NCI-H1436 (cell line): ENCODE results near the gene C12orf42.
"Not testable (repeated sequence)": the region's sequence is repeated elsewhere in the genome, so short reads cannot be mapped to it uniquely, and the experiment has no call there.

Source experiments
- DNase-seq: peaks from one replicate; lab custom pipeline; 2025; lab: John Stamatoyannopoulos, UW

The C12orf42 gene

GRCh38 chr12:103424849-103425586 is 70.8 kb downstream of the C12orf42 start:
- not testable (repeated sequence) for DNase-seq

GRCh38 chr12:103423516-103423910 is 72.3 kb downstream of the C12orf42 start:
- DNase-seq, result no peak

- peak; percentile 42 for DNase-seq
Observed at GRCh38 chr12:103422746-103423515, 72.8 kb downstream of the C12orf42 start.

GRCh38 chr12:103422328-103422727 is 73.4 kb downstream of the C12orf42 start:
- no peak for DNase-seq

- DNase-seq, result no peak
Observed at GRCh38 chr12:103421402-103421801, 74.4 kb downstream of the C12orf42 start.

- DNase-seq, result no peak
Observed at GRCh38 chr12:103415681-103416080, 80.1 kb downstream of the C12orf42 start.

- DNase-seq, result no peak
Observed at GRCh38 chr12:103401421-103401820, 94.3 kb downstream of the C12orf42 start.

- DNase-seq, result no peak
Observed at GRCh38 chr12:103399986-103400385, 95.8 kb downstream of the C12orf42 start.

GRCh38 chr12:103397536-103397935 is 98.2 kb downstream of the C12orf42 start:
- no peak for DNase-seq

GRCh38 chr12:103392722-103393121 is 103.0 kb downstream of the C12orf42 start:
- DNase-seq, result no peak

GRCh38 chr12:103391103-103391502 is 104.7 kb downstream of the C12orf42 start:
- no peak for DNase-seq

GRCh38 chr12:103387385-103387784 is 108.4 kb downstream of the C12orf42 start:
- peak; percentile 41 for DNase-seq

- DNase-seq, result no peak
Observed at GRCh38 chr12:103386451-103386850, 109.3 kb downstream of the C12orf42 start.

- DNase-seq, result no peak
Observed at GRCh38 chr12:103382736-103383346, 112.9 kb downstream of the C12orf42 start.

GRCh38 chr12:103382119-103382518 is 113.6 kb downstream of the C12orf42 start:
- no peak for DNase-seq

- no peak for DNase-seq
Observed at GRCh38 chr12:103379670-103380069, 116.1 kb downstream of the C12orf42 start.

GRCh38 chr12:103373088-103373523 is 122.7 kb downstream of the C12orf42 start:
- peak; percentile 55 for DNase-seq

GRCh38 chr12:103369929-103370328 is 125.8 kb downstream of the C12orf42 start:
- no peak for DNase-seq

- DNase-seq, result no peak
Observed at GRCh38 chr12:103368167-103368566, 127.6 kb downstream of the C12orf42 start.

GRCh38 chr12:103354403-103354802 is 141.4 kb downstream of the C12orf42 start:
- no peak for DNase-seq

GRCh38 chr12:103353913-103354312 is 141.9 kb downstream of the C12orf42 start:
- DNase-seq, result no peak

GRCh38 chr12:103350116-103350515 is 145.7 kb downstream of the C12orf42 start:
- DNase-seq, result no peak

GRCh38 chr12:103348935-103349334 is 146.8 kb downstream of the C12orf42 start:
- no peak for DNase-seq
